Measurements from ENCODE around the gene SOX11.

The SOX11 gene

GRCh38 chr2:5725072-5725471 lies 32.9 kb downstream of the SOX11 start:
- no peak for DNase-seq

DNA sequence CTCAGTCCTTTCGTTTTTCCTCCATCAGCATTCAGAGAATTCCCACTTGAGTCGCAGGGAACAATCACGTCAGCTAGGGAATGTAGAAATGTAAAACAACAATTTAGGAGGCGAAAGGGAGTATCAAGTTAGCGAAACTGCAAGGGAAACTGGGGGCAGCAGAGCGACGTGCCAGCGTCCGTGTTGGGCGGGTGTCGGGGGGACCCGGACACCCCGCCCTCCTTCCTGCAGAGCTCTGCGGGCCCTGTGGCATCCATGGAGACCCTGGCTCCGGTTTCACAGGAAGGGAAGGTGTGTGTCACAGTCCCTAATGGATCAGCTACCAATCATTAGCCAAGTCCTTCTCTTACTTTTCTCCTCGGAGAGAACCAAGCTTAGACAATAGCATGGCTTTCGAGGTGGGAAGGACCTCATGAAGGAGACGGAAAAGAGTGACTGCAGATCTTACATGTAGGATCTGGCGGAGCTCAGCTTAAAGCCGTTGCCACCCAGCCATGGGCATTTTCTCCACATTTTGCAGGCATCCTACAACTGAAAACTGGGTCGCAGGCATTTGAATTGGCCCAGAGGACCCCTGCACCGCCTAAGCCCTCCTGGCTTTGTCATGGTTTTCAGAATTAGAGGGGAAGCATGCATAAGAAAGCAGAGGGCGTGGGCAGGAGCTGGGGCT lies 33.7 kb downstream of the SOX11 start:
- DNase-seq: no peak

- DNase-seq: no peak
Measured at GRCh38 chr2:5727235-5727634, 35.1 kb downstream of the SOX11 start.

GRCh38 chr2:5729416-5729815 lies 37.2 kb downstream of the SOX11 start:
- DNase-seq: no peak

DNA sequence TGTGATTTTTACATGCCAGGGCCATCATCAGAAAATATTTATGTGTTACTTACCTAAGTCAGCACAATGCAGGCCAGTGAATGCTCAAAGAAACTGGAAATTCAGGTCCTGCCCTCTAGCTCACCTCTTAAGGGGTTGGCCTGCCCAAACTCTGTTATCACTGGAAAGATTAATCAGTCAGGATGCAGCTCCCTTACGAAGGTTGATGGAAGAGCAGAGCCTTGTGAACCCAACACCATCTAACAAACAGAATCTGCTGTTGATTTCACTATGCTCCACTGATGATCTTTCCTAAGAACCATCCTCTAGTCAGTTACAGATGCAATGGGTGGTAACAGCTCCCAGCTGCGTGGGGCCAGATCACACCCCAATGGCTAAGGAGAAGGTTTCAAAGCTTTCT lies 38.2 kb downstream of the SOX11 start:
- no peak for DNase-seq

- no peak for DNase-seq
Measured at GRCh38 chr2:5734859-5735520, 42.8 kb downstream of the SOX11 start.

- DNase-seq: no peak
Measured at GRCh38 chr2:5735521-5735861, 43.3 kb downstream of the SOX11 start.

DNA sequence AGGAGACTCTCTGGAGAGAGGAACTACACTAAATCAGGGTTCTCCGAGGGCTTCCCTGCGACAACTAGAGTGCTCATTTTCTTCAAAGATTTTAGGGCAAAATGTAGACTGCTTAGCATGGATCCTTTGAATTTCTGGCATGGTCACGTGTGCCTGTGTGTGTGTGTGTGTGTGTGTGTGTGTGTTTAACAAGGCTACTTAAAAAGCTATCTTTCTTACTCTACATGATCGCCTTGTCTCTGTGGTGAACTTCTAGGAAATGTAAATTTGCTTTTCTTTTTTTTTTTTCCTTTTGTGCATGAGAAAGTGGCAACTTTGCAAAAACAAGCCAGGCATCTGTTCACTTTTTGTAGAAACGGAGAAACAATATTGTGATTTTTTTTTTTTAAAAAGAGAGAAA lies 43.9 kb downstream of the SOX11 start:
- DNase-seq: no peak

DNA sequence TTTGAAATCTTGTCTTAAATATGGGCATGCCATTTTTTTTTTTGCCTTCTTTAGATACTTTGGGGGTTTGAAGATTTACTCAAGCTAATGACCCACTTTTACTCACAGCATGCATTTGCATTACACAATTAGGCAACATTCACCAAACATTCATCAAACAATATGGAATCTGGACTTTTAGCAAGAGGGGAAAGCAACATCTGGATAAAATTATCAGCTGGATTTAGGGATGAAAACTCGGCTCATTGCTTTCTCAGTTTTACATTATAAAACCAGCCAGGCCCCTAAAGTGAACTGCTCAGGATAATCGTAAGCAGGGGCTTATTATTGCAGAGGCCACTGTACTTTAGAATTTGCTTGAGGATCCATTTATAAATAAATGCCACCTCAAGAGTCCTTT lies 44.7 kb downstream of the SOX11 start:
- no peak for DNase-seq

DNA sequence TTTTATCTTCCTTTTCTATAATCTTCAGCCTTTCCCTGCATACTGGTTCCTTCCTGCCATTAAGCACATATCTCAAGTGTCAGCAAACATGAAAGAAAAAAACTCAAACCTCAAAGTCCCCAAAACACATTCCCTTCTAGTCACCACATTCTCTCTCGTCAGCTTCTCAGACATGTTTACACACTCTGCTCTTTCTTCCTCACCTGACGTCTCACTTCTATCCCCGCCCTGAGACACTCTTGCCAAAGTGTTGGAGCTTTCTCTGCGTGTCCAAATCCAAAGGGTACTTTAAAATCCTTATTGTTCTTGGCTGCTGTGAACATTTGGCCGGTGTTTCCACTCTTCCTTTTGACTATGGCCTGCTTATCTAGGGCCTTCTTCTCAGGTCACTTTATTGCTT lies 47.9 kb downstream of the SOX11 start:
- DNase-seq: no peak

- DNase-seq: no peak
Measured at GRCh38 chr2:5740817-5741216, 48.6 kb downstream of the SOX11 start.

GRCh38 chr2:5741242-5741641 lies 49.1 kb downstream of the SOX11 start:
- no peak for DNase-seq

DNA sequence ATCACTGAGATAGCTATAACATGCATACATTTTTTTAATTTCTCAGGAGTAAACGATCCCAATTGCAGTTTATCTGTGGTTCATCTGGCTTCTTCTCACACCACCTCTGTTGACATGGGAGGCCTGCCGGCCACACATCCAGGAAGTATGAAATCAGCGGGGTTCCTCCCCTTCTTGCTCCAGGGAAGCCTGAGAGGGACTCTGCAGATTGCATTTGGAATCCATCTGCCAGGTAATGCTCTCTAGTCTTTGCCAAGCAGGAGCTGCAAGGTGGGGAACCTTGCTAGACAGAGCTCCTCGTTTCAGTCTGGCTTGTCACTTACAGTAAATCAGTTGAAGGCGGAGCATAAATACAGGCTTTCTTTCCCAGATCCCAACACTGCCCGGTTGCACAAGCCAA lies 49.9 kb downstream of the SOX11 start:
- no peak for DNase-seq

GRCh38 chr2:5748391-5748790 lies 56.2 kb downstream of the SOX11 start:
- no peak for DNase-seq

GRCh38 chr2:5748946-5749345 lies 56.8 kb downstream of the SOX11 start:
- DNase-seq: no peak

DNA sequence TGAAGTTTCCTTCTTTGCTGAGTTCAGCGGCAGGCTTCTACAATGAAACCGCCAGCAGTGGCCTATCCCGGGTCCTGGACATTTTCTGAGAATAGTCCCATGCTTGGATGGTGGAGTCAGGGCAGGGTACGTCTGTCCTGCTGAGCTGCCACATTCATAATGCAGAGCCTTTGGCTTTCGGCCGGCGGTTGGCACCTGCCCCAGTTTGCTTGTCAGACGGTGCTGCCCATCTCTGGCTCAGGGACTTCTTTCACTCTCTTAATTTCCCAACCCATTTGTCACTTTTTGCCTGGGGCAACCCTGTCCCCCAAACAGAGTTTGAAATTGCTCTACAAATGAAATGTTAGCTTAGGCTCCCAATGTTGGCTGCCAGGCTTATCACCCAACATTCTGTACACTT lies 57.2 kb downstream of the SOX11 start:
- DNase-seq: no peak

Measured in NCI-H187 (cell line).